Stimulated activated CD8-positive, alpha-beta memory T cell treated with anti-CD3 and anti-CD28 coated beads, Interleukin-7, amount 100 ng/mL, for 1 hour (primary cell): ENCODE data around the gene USP47.

ENCODE experiments used
- DNase-seq, 2 donors: peaks; one replicate each; pipeline ENCODE4 v3.0.0-alpha.2; 2020; ENCODE audit warnings: low read depth in 2 of 2

The USP47 gene

GRCh38 chr11:11998091-11998781 is 156.5 kb downstream of the USP47 start:
- DNase-seq: no peak

- no peak for DNase-seq
Observed at GRCh38 chr11:12001186-12001585, 159.4 kb downstream of the USP47 start.

- no peak for DNase-seq
Observed at GRCh38 chr11:12003336-12003735, 161.6 kb downstream of the USP47 start.

GRCh38 chr11:12003815-12004214 is 162.0 kb downstream of the USP47 start:
- DNase-seq: no peak

- DNase-seq: no peak
Observed at GRCh38 chr11:12005061-12005460, 163.3 kb downstream of the USP47 start.

GRCh38 chr11:12005476-12005875 is 163.7 kb downstream of the USP47 start:
- no peak for DNase-seq

GRCh38 chr11:12006552-12007229 is 164.9 kb downstream of the USP47 start:
- DNase-seq: no peak

GRCh38 chr11:12007230-12007593 is 165.4 kb downstream of the USP47 start:
- DNase-seq: no peak

- DNase-seq: peak in 1 of 2 donors; percentile 3
Observed at GRCh38 chr11:12007769-12008737, 166.3 kb downstream of the USP47 start, which contains the start of gene DKK3. Gene DKK3 (minus strand): TSS chr11:12008626. CDS start chr11:12008582, 44 bp downstream.
